ENCODE results near the gene LAD1. TPM values are rescaled to one million over a fixed set of nuclear protein-coding genes. Genes with fewer than 3 reads are reported as not detected.

Gene LAD1
- total and polyA plus RNA-seq, 2 of the 4 experiments (the other 2 are of a cell fraction): under 0.01 to 0.07 TPM

DNA sequence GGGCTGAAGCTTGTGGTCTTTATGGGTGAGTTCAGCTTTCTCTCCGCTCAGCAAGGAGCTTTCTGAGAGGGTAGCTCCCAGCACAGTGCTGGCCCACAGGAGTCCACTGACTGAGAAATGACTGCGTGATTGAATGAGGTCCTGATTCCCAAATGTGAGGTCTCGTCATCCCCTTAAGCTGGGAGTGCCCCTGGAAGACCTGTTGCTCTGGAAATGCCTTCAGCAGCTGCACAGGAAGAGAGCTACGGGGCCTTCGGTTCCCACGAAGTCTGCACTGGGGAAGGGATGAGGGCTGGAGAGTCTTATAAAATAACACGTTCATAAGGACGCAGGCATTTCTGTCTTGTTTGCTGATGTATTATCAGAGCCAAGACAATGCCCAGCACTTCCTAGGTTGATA is 35.7 kb downstream of the LAD1 start:
- Histone ChIP-seq H2AFZ (replicated peaks; ENCODE audit: low read length, poor library complexity) (no peak overlapping the region), H4K91ac (ENCODE audit: insufficient read depth, low read depth, low read length) (no peak overlapping the region), H3K18ac (ENCODE audit: low read depth, low read length) (no peak overlapping the region), H3K14ac (replicated peaks; ENCODE audit: low read depth, low read length) (no peak overlapping the region), H2AK9ac (replicated peaks; ENCODE audit: low read depth, low read length, poor library complexity) (no peak overlapping the region), H4K20me1 (ENCODE audit: insufficient read depth, low read length) (no peaks in the 10 kb centered on the region; the same call in 1 of the 2 replicates), H3K4me2 (ENCODE audit: low read depth, low read length) (no peak overlapping the region), H3K36me3 (ENCODE audit: control insufficient read depth, insufficient read depth, low read length) (no peaks in the 10 kb centered on the region), H2BK15ac (ENCODE audit: low read depth, low read length) (no peak overlapping the region), H2AK5ac (ENCODE audit: low read depth, low read length) (no peak overlapping the region), H3K23ac (ENCODE audit: low read depth, low read length) (no peak overlapping the region), H3K27ac (ENCODE audit: insufficient read depth, low read length) (no peak overlapping the region), H3K4ac (ENCODE audit: low read depth, low read length) (no peak overlapping the region), H3K79me1 (ENCODE audit: low read depth in 1 of 2, low read length in 2 of 2) (no peaks in the 10 kb centered on the region), H3K4me1 (ENCODE audit: control insufficient read depth, insufficient read depth, low read length) (no peaks in the 10 kb centered on the region), H3K56ac (ENCODE audit: extremely low read depth, insufficient read depth, low read length) (no peak overlapping the region), H3K27me3 (ENCODE audit: control insufficient read depth, insufficient read depth, low read length) (peaks cover 72% of the 10 kb centered on the region), H2BK20ac (ENCODE audit: low read depth, low read length) (no peak overlapping the region), H4K8ac (ENCODE audit: low read depth in 2 of 2, low read length in 2 of 2) (no peak overlapping the region), H2BK120ac (ENCODE audit: low read depth, low read length) (no peak overlapping the region), H3K4me3 (ENCODE audit: insufficient read depth, low read depth, low read length) (no peak overlapping the region), H4K5ac (ENCODE audit: low read depth, low read length) (no peak overlapping the region), H3K9me1 (ENCODE audit: insufficient read depth, low read length) (no peaks in the 10 kb centered on the region), H2BK5ac (ENCODE audit: low read depth, low read length, poor library complexity, severe bottlenecking) (no peak overlapping the region), H3K9ac (ENCODE audit: low read depth, low read length) (no peak overlapping the region), H3K9me3 (ENCODE audit: control insufficient read depth, insufficient read depth, low read length) (no peaks in the 10 kb centered on the region)
- ChIA-PET POLR2A (ENCODE audit: unreplicated experiment) (no interaction called here), CTCF (interaction anchor here (1.1 to 1.2 kb wide), 2 partner anchors 15 to 109 kb away, joined by 4 to 6 read pairs; no protein-coding TSS in a partner anchor)
- 59% methylated on average over 6 of the region's 8 CpGs; no CpG with 5 or more reads in 1 of the 2 experiments for WGBS, 2 experiments (ENCODE audit: extremely low coverage in 2 of 2, insufficient read length in 1 of 2)
- intact Hi-C loops (cut with micrococcal nuclease): no loop called here
- ATAC-seq (ENCODE audit: low read depth) (no peak), DNase-seq (no peak)
- in situ Hi-C loops (cut with MboI; ENCODE audit: low sequenced_read_pairs): no loop called here
- dilution Hi-C loops (cut with HindIII; ENCODE audit: low sequenced_read_pairs, unreplicated experiment): no loop called here
- BruUV-seq (replicated peaks): no TSS peak
- TF ChIP-seq MAZ (IDR thresholded peaks at IDR 0.05; ENCODE audit: borderline replicate concordance, low read depth, low read length) (no peak), RAD21 (IDR thresholded peaks at IDR 0.05; ENCODE audit: low read length) (no peak), RFX5 (IDR thresholded peaks at IDR 0.05; ENCODE audit: low read depth, low read length) (no peak), MAFK (IDR thresholded peaks at IDR 0.05; ENCODE audit: low read depth, low read length) (no peak), MXI1 (IDR thresholded peaks at IDR 0.05; ENCODE audit: borderline replicate concordance, low read depth, low read length) (no peak), SMC3 (IDR thresholded peaks at IDR 0.05; ENCODE audit: low read depth, low read length) (no peak), BHLHE40 (IDR thresholded peaks at IDR 0.05; ENCODE audit: low read depth, low read length) (no peak), RCOR1 (IDR thresholded peaks at IDR 0.05; ENCODE audit: insufficient replicate concordance, low read length) (no peak), POLR2A (IDR thresholded peaks at IDR 0.05; ENCODE audit: low read depth, low read length) (no peak), CEBPB (IDR thresholded peaks at IDR 0.05; ENCODE audit: low read depth, low read length) (no peak), FOS (IDR thresholded peaks at IDR 0.05; ENCODE audit: low read depth, low read length) (no peak), NFE2L2 (IDR thresholded peaks at IDR 0.05; ENCODE audit: low read depth, low read length) (no peak), CHD1 (IDR thresholded peaks at IDR 0.05; ENCODE audit: low read depth, low read length) (no peak)
- TF ChIP-seq, protein P1, sequence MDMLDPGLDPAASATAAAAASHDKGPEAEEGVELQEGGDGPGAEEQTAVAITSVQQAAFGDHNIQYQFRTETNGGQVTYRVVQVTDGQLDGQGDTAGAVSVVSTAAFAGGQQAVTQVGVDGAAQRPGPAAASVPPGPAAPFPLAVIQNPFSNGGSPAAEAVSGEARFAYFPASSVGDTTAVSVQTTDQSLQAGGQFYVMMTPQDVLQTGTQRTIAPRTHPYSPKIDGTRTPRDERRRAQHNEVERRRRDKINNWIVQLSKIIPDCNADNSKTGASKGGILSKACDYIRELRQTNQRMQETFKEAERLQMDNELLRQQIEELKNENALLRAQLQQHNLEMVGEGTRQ (IDR thresholded peaks at IDR 0.05; ENCODE audit: low read depth, low read length): no peak
- TF ChIP-seq, protein P2, sequence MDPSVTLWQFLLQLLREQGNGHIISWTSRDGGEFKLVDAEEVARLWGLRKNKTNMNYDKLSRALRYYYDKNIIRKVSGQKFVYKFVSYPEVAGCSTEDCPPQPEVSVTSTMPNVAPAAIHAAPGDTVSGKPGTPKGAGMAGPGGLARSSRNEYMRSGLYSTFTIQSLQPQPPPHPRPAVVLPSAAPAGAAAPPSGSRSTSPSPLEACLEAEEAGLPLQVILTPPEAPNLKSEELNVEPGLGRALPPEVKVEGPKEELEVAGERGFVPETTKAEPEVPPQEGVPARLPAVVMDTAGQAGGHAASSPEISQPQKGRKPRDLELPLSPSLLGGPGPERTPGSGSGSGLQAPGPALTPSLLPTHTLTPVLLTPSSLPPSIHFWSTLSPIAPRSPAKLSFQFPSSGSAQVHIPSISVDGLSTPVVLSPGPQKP (IDR thresholded peaks at IDR 0.05; ENCODE audit: borderline replicate concordance, low read depth, low read length): no peak
- TF ChIP-seq, protein P3, sequence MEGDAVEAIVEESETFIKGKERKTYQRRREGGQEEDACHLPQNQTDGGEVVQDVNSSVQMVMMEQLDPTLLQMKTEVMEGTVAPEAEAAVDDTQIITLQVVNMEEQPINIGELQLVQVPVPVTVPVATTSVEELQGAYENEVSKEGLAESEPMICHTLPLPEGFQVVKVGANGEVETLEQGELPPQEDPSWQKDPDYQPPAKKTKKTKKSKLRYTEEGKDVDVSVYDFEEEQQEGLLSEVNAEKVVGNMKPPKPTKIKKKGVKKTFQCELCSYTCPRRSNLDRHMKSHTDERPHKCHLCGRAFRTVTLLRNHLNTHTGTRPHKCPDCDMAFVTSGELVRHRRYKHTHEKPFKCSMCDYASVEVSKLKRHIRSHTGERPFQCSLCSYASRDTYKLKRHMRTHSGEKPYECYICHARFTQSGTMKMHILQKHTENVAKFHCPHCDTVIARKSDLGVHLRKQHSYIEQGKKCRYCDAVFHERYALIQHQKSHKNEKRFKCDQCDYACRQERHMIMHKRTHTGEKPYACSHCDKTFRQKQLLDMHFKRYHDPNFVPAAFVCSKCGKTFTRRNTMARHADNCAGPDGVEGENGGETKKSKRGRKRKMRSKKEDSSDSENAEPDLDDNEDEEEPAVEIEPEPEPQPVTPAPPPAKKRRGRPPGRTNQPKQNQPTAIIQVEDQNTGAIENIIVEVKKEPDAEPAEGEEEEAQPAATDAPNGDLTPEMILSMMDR (conservative IDR thresholded peaks at IDR 0.05; ENCODE audit: low read depth, low read length): no peak
